Frontal cortex (tissue), 4 donors: Measurements from ENCODE around the gene CDC5L. TPM values are rescaled to one million over a fixed set of nuclear protein-coding genes. Genes with fewer than 3 reads are reported as not detected.

Source experiments
- DNase-seq, 2 donors: peaks; one replicate each; pipeline ENCODE4 v3.0.0; 2012; ENCODE audit warnings: low spot score in 2 of 2
- FAIRE-seq: peaks from 2 replicates; lab custom pipeline; 2012; peaks lifted over from hg19 to GRCh38; lab: Jason Lieb, UNC
- total RNA-seq: library from RNA; depleted of rRNA; stranded (reverse); fragments of >200 nt; gene quantifications from one replicate; pipeline ENCODE4 v1.2.3, GENCODE V29; 2014
- donor health status: control.
- donor health status: control.
- donor health status: control.

Gene CDC5L
- total RNA-seq, 1 donor from 2014 or later = 56.7 TPM

GRCh38 chr6:44367681-44368080, 19.8 kb upstream of the CDC5L start:
- no peak for FAIRE-seq
- no peak for DNase-seq

- FAIRE-seq (no peak), DNase-seq (no peak)
Observed at GRCh38 chr6:44373051-44373450, 14.5 kb upstream of the CDC5L start.

GRCh38 chr6:44373787-44374186, 13.7 kb upstream of the CDC5L start:
- FAIRE-seq (no peak), DNase-seq (no peak)

- DNase-seq (no peak), FAIRE-seq (no peak)
Observed at GRCh38 chr6:44375071-44375470, 12.4 kb upstream of the CDC5L start.

- DNase-seq (no peak), FAIRE-seq (no peak)
Observed at GRCh38 chr6:44377484-44377883, 10.0 kb upstream of the CDC5L start.

GRCh38 chr6:44377971-44378370, 9.5 kb upstream of the CDC5L start:
- no peak for DNase-seq
- FAIRE-seq = no peak

GRCh38 chr6:44381739-44382138, 5.8 kb upstream of the CDC5L start:
- FAIRE-seq (no peak), DNase-seq (no peak)

GRCh38 chr6:44386364-44386928, 1.1 kb upstream of the CDC5L start:
- FAIRE-seq (no peak), DNase-seq (peak in 1 of 2 donors; percentile 25)

- DNase-seq = peak in 1 of 2 donors; percentile 41
- no peak for FAIRE-seq
Observed at GRCh38 chr6:44386929-44387345, 569 bp upstream of the CDC5L start.

GRCh38 chr6:44388135-44388487, 605 bp downstream of the CDC5L start:
- peak in 1 of 2 donors; percentile 17 for DNase-seq
- FAIRE-seq = no peak

GRCh38 chr6:44388887-44389286, 1.4 kb downstream of the CDC5L start:
- no peak for FAIRE-seq
- no peak for DNase-seq

GRCh38 chr6:44390158-44390683, 2.7 kb downstream of the CDC5L start:
- no peak for DNase-seq
- FAIRE-seq = no peak

GRCh38 chr6:44395501-44395900, 8.0 kb downstream of the CDC5L start:
- DNase-seq = no peak
- no peak for FAIRE-seq

GRCh38 chr6:44396968-44397367, 9.5 kb downstream of the CDC5L start:
- DNase-seq (no peak), FAIRE-seq (no peak)

GRCh38 chr6:44397424-44398164, 10.1 kb downstream of the CDC5L start:
- FAIRE-seq = no peak
- DNase-seq = no peak

GRCh38 chr6:44399991-44400390, 12.5 kb downstream of the CDC5L start:
- FAIRE-seq (no peak), DNase-seq (no peak)

- no peak for FAIRE-seq
Observed at GRCh38 chr6:44400572-44400971, 13.1 kb downstream of the CDC5L start.

GRCh38 chr6:44401138-44401537, 13.6 kb downstream of the CDC5L start:
- no peak for FAIRE-seq
- DNase-seq = no peak

More at GRCh38 chr6:44400572-44400971, 13.1 kb downstream of the CDC5L start:
- no peak for DNase-seq

- DNase-seq (no peak), FAIRE-seq (no peak)
Observed at GRCh38 chr6:44404022-44404714, 16.7 kb downstream of the CDC5L start.

- DNase-seq (no peak), FAIRE-seq (no peak)
Observed at GRCh38 chr6:44404715-44405099, 17.2 kb downstream of the CDC5L start.
